Kidney epithelial cell (primary cell): ENCODE measurements around the gene ASB8. TPM values are rescaled to one million over a fixed set of nuclear protein-coding genes. Genes with fewer than 3 reads are reported as not detected.

Experiments
- DNase-seq: peaks from one replicate; pipeline ENCODE4 v3.0.0-alpha.2; 2010; ENCODE audit warnings: low read depth
- H3K27me3 ChIP-seq: 2 replicates; pipeline ENCODE4 v1.6.0; 2011; ENCODE audit warnings: low read length; ENCODE audit not compliant: control insufficient read depth, insufficient read depth
- H3K36me3 ChIP-seq: 2 replicates; pipeline ENCODE4 v1.5.1; 2011; ENCODE audit warnings: low read length; ENCODE audit not compliant: control insufficient read depth, insufficient read depth
- H3K4me3 ChIP-seq: 2 replicates; pipeline ENCODE4 v1.5.1; 2011; ENCODE audit warnings: low read depth, mild to moderate bottlenecking, control low read depth, low read length
- CTCF ChIP-seq: IDR thresholded peaks from 2 replicates; pipeline ENCODE4 v1.5.1; 2011; ENCODE audit warnings: mild to moderate bottlenecking, moderate library complexity, low read length, control low read depth, inconsistent platforms; ENCODE audit not compliant: insufficient read depth, poor library complexity, severe bottlenecking
- total RNA-seq: library from RNA; depleted of rRNA; stranded (reverse); fragments of >200 nt; gene quantifications from 2 replicates; pipeline ENCODE4 v1.2.3, GENCODE V29; 2015

The ASB8 gene
- total RNA-seq, 1 donor from 2014 or later = 20.2 TPM

GRCh38 chr12:48142818-48143674, 14.3 kb downstream of the ASB8 start:
- Histone ChIP-seq H3K4me3 (no peak overlapping the region), H3K36me3 (no peaks in the 10 kb centered on the region), H3K27me3 (no peaks in the 10 kb centered on the region)
- DNase-seq = no peak
- TF ChIP-seq CTCF = no peak

- H3K36me3 ChIP-seq = peaks cover 3% of the 10 kb centered on the region
- no peak overlapping the region for H3K4me3 ChIP-seq
- H3K27me3 ChIP-seq = no peaks in the 10 kb centered on the region
- DNase-seq = no peak
- TF ChIP-seq CTCF = no peak
Measured at GRCh38 chr12:48135027-48135426, 22.3 kb downstream of the ASB8 start.

- no peak for DNase-seq
- Histone ChIP-seq H3K36me3 (peaks cover 3% of the 10 kb centered on the region), H3K4me3 (no peak overlapping the region), H3K27me3 (no peaks in the 10 kb centered on the region)
- no peak for TF ChIP-seq CTCF
Measured at GRCh38 chr12:48132826-48133225, 24.5 kb downstream of the ASB8 start.

- Histone ChIP-seq H3K4me3 (no peak overlapping the region), H3K27me3 (no peaks in the 10 kb centered on the region), H3K36me3 (peaks cover 3% of the 10 kb centered on the region)
- no peak for TF ChIP-seq CTCF
- no peak for DNase-seq
Measured at GRCh38 chr12:48131517-48131916, 25.8 kb downstream of the ASB8 start.

- no peak for DNase-seq
- H3K36me3 ChIP-seq = peaks cover 3% of the 10 kb centered on the region
- no peak for TF ChIP-seq CTCF
Measured at GRCh38 chr12:48129376-48129775, 27.9 kb downstream of the ASB8 start.

GRCh38 chr12:48128800-48129199, 28.5 kb downstream of the ASB8 start:
- no peak for TF ChIP-seq CTCF
- Histone ChIP-seq H3K27me3 (no peaks in the 10 kb centered on the region), H3K4me3 (no peak overlapping the region), H3K36me3 (peaks cover 3% of the 10 kb centered on the region)
- DNase-seq = no peak

More at GRCh38 chr12:48129376-48129775, 27.9 kb downstream of the ASB8 start:
- Histone ChIP-seq H3K4me3 (no peak overlapping the region), H3K27me3 (no peaks in the 10 kb centered on the region)
